GM23248 (cell line): ENCODE data around the gene PEAR1.

Source experiments
- EZH2 ChIP-seq: fragments of 200-600 bp; sonication (generic); IDR thresholded peaks from 2 replicates; pipeline ENCODE4 v1.6.1; 2018; ENCODE audit warnings: antibody characterized with exemption, mild to moderate bottlenecking; ENCODE audit not compliant: insufficient read depth, poor library complexity, severe bottlenecking
- EZH2phosphoT487 ChIP-seq: fragments of 200-600 bp; sonication (generic); IDR thresholded peaks from 2 replicates; pipeline ENCODE4 v1.6.1; 2018; ENCODE audit warnings: antibody characterized with exemption, moderate library complexity, mild to moderate bottlenecking, low read depth; ENCODE audit not compliant: insufficient read depth

DNA sequence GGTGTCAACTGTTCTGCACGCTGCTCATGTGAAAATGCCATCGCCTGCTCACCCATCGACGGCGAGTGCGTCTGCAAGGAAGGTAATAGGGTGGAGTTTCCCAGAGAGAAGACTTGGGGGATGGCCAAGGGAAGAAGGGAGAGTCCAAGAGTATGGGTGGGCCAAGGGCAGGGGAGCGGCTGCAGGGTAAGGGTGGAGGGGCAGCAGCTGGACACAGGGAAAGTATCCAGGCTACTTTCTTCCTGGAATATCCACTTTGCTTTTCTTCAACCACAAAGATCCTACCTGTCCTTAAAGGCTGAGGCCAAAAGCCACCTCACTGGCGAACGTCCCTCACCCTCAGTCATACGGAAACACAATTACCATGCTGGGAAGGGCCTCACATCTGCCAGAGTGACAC lies 15.4 kb downstream of the PEAR1 start:
- TF ChIP-seq EZH2 (no peak), EZH2phosphoT487 (no peak)
